ENCODE measurements around the gene FUNDC2. TPM values are rescaled to one million over a fixed set of nuclear protein-coding genes. Genes with fewer than 3 reads are reported as not detected.

Gene FUNDC2
- 18.8 and 21.1 TPM in 2 replicates for total RNA-seq (2013; cell fraction: nucleolus; rRNA removed)
- total RNA-seq (2014; rRNA removed) (70.5 and 89.0 TPM in 2 replicates), total RNA-seq (2014; rRNA removed; fragmentation: Illumina TruSeq; extraction: Trizol) (116 and 118 TPM in 2 replicates), total RNA-seq (2021) (105 and 106 TPM in 2 replicates), polyA plus RNA-seq (2011; rRNA removed) (353 and 397 TPM in 2 replicates), polyA plus RNA-seq (2014; fragmentation: Illumina TruSeq; extraction: Trizol) (175 and 235 TPM in 2 replicates), polyA plus RNA-seq (2014; fragmentation: Nextera tagmentation; extraction: Ambion mirVana) (100 to 1,000 TPM; 232 to 285 TPM), polyA plus RNA-seq (2014; rRNA removed) (114 and 115 TPM in 2 replicates), polyA plus RNA-seq (2016; fragmentation: Nextera tagmentation; extraction: Ambion mirVana) (100 to 1,000 TPM; 165 to 166 TPM), polyA minus RNA-seq (2011; rRNA and poly(A)+ RNA removed) (93.4 and 98.9 TPM in 2 replicates), Bru-seq, nascent RNA (percentile 73 among the genes with signal in this experiment), BruChase-seq, experiment 1, labeled RNA remaining after a 6-hour chase (percentile 63 among the genes with signal in this experiment), BruChase-seq, experiment 2, labeled RNA remaining after a 2-hour chase (percentile 60 among the genes with signal in this experiment)
- polyA plus RNA-seq (2011; ENCODE audit: low read depth) = 60.2 TPM
- 234 and 319 TPM in 2 replicates for polyA plus RNA-seq (2011; cell fraction: cytosol; rRNA removed)
- 98.3 and 154 TPM in 2 replicates for polyA plus RNA-seq (2011; cell fraction: nucleus; rRNA removed)
- polyA plus RNA-seq (2012) = 68.1 and 85.7 TPM in 2 replicates
- 14.0 and 20.4 TPM in 2 replicates for polyA minus RNA-seq (2011; cell fraction: cytosol; rRNA and poly(A)+ RNA removed)
- 19.3 and 23.0 TPM in 2 replicates for polyA minus RNA-seq (2011; cell fraction: nucleus; rRNA and poly(A)+ RNA removed)
- long read RNA-seq, experiment 1, full-length matches to known transcripts = 91 of 95 reads
- long read RNA-seq, experiment 1, partial matches to known transcripts = 2 of 95 reads
- long read RNA-seq, experiment 1, other reads (novel, unspliced or antisense) = 2 of 95 reads
- long read RNA-seq, experiment 2, full-length matches to known transcripts = 370 of 388 reads
- long read RNA-seq, experiment 2, partial matches to known transcripts = 9 of 388 reads
- long read RNA-seq, experiment 2, other reads (novel, unspliced or antisense) = 9 of 388 reads

DNA sequence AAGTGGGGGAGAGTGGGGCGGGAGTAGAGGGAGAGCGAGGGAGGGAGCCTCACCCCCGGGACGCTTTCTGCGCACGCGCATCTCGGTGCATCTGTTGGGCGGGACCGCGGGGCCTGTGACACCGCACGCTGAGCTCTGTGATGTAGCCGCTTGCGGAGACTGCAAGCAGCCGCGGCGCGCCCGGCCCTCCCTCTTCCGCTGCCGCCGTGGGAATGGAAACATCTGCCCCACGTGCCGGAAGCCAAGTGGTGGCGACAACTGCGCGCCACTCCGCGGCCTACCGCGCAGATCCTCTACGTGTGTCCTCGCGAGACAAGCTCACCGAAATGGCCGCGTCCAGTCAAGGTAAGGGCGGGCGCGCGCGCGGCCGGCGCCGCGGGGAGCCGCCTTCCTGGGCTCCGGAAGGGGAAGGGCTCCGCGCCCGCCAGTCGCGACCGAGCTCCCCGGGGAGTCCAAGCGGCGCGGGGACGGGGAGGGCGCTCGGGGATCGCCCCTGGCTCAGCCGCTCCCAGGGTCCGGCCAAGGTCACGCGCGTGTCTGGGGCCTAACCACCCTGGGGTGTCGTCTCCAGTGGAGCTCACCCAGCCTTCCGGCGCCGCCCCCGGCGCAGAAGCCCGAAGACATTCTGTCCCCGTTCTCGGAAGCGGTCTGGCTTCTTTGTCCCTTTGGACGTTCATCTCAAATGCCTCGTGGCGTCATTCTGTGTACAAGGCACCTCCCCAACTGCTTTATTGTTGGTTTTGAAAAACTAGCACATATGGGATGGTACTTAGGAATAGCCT is at the start of gene FUNDC2:
Gene FUNDC2, plus strand, starts transcription at position 118 of the 782 bp plus-strand sequence. Its CDS starts 95 bp downstream, at position 213.
- Histone ChIP-seq H3K4me1 (ENCODE audit: control insufficient read depth, insufficient read depth, low read length) (no peaks in the 10 kb centered on the region), H2AFZ (ENCODE audit: control insufficient read depth, low read depth, low read length) (peak within 1 kb of the TSS; percentile 56), H3K36me3 (ENCODE audit: control insufficient read depth in 2 of 2, insufficient read depth in 2 of 2, low read length in 1 of 2) (no peaks in the 10 kb centered on the region), H3K27me3 (replicated peaks in 1 of 2; ENCODE audit: control insufficient read depth in 2 of 2, insufficient read depth in 2 of 2, low read length in 1 of 2) (no peaks in the 10 kb centered on the region), H3K79me2 (ENCODE audit: control insufficient read depth, insufficient read depth, low read length) (peaks cover 27% of the 10 kb centered on the region), H3K9ac (ENCODE audit: control insufficient read depth, insufficient read depth, low read length) (peak within 1 kb of the TSS; percentile 90), H3K4me2 (ENCODE audit: control insufficient read depth, insufficient read depth) (peak within 1 kb of the TSS; percentile 44), H3K9me3 (replicated peaks; ENCODE audit: control insufficient read depth, insufficient read depth, low read length) (no peaks in the 10 kb centered on the region), H3K4me3 (peak within 1 kb of the TSS; percentile 70), H3K27ac (ENCODE audit: control insufficient read depth, insufficient read depth) (peak within 1 kb of the TSS; percentile 94), H4K20me1 (ENCODE audit: control insufficient read depth, insufficient read depth) (no peaks in the 10 kb centered on the region)
- ChIA-PET CTCF (interaction anchor here (0.8 to 1.0 kb wide), 2 partner anchors 30 to 48 kb away, joined by 3 read pairs; no protein-coding TSS in a partner anchor), RAD21 (ENCODE audit: unreplicated experiment) (interaction anchor here (0.8 to 1.3 kb wide), 6 partner anchors 20 to 204 kb away, joined by 3 to 12 read pairs (median 3); no protein-coding TSS in a partner anchor), SMC1A (ENCODE audit: uncharacterized antibody, unreplicated experiment) (interaction anchor here (0.6 to 3.3 kb wide), 5 partner anchors 30 to 109 kb away, joined by 3 to 21 read pairs (median 3); no protein-coding TSS in a partner anchor), POLR2A (interaction anchor here (0.6 to 2.9 kb wide), 5 partner anchors 9 to 47 kb away, joined by 3 to 32 read pairs (median 3); no protein-coding TSS in a partner anchor)
- in situ Hi-C loops (cut with MboI) (loop anchor here (5.0 kb wide), 1 partner anchor 35 kb away; no protein-coding TSS in a partner anchor), intact Hi-C loops (cut with micrococcal nuclease; ENCODE audit: unreplicated experiment) (loop anchor here (1.0 to 5.0 kb wide), 3 partner anchors 30 to 45 kb away; partner anchors contain the start of genes BRCC3, CMC4 and MTCP1)
- ATAC-seq = peak; percentile 87
- DNase-seq (ENCODE audit: low read depth, low spot score) = peak; percentile 80
- no TSS peak for BruUV-seq (replicated peaks)
- 44% methylated on average over 71 of the region's 82 CpGs for whole genome bisulfite sequencing (ENCODE audit: insufficient coverage, insufficient replicate concordance, low lambda C conversion rate, missing lambda C conversion rate)
- peak; percentile 54 for FAIRE-seq
- peak; percentile 24; the same call in 1 of the 2 replicates for TF ChIP-seq TAF1 (IDR thresholded peaks at IDR 0.05; ENCODE audit: borderline replicate concordance, low read depth, low read length)
- peak; percentile 97 for TF ChIP-seq BACH1 (IDR thresholded peaks at IDR 0.05; ENCODE audit: borderline replicate concordance)
- peak; percentile 71 for TF ChIP-seq SMAD5 (IDR thresholded peaks at IDR 0.05; ENCODE audit: low read depth)
- no peak for TF ChIP-seq TBL1XR1 (IDR thresholded peaks at IDR 0.05; ENCODE audit: low read depth, low read length)
- no peak for TF ChIP-seq GABPA (IDR thresholded peaks at IDR 0.05; ENCODE audit: low read depth)
- TF ChIP-seq RELA (IDR thresholded peaks at IDR 0.05; ENCODE audit: borderline replicate concordance, partially characterized antibody) = peak; percentile 60
- peak; percentile 74 for TF ChIP-seq USF1 (IDR thresholded peaks at IDR 0.05; ENCODE audit: borderline replicate concordance, extremely low read length, insufficient read depth, low read depth, low read length)
- peak; percentile 92 for TF ChIP-seq GATAD2B (conservative IDR thresholded peaks at IDR 0.05; ENCODE audit: low read depth)
- peak; percentile 29; the same call in 1 of the 2 replicates for TF ChIP-seq NR2C1 (IDR thresholded peaks at IDR 0.05)
- peak; percentile 96 for TF ChIP-seq CHD2 (IDR thresholded peaks at IDR 0.05; ENCODE audit: borderline replicate concordance, low read depth, low read length)
- TF ChIP-seq BCL3 (IDR thresholded peaks at IDR 0.05; ENCODE audit: borderline replicate concordance, insufficient read depth, low read depth, low read length, poor library complexity, severe bottlenecking) = peak; percentile 41
- peak; percentile 54; the same call in 1 of the 2 replicates for TF ChIP-seq BRCA1 (IDR thresholded peaks at IDR 0.05; ENCODE audit: low read depth, low read length)
- 0 out of 2 replicates have a peak, but pooled peaks have one; percentile 59 for TF ChIP-seq RB1 (IDR thresholded peaks at IDR 0.05; ENCODE audit: borderline replicate concordance)
- TF ChIP-seq POU2F2 (IDR thresholded peaks at IDR 0.05; ENCODE audit: borderline replicate concordance, low read depth, low read length) = peak; percentile 61; the same call in 1 of the 3 replicates
- peak; percentile 82 for TF ChIP-seq POLR2AphosphoS5 (IDR thresholded peaks at IDR 0.05; ENCODE audit: low read length)
